GM13976 (cell line): ENCODE results near the gene SFMBT2.

Experiments used
- DNase-seq: peaks from one replicate; pipeline ENCODE4 v3.0.0; 2012; ENCODE audit warnings: low spot score
- in situ Hi-C: fragments of 300-500 bp; cut with MboI; formaldehyde crosslinking; loops from one replicate; pipeline ENCODE4 v1.12.0; 2022; ENCODE audit warnings: low sequenced_read_pairs, mixed read lengths, inconsistent platforms; ENCODE audit not compliant: unreplicated experiment
- TF ChIP-seq, protein P1 (sequence below): IDR thresholded peaks from 2 replicates; pipeline ENCODE4 v1.5.1; 2012; ENCODE audit warnings: borderline replicate concordance, mild to moderate bottlenecking; ENCODE audit not compliant: insufficient read depth; ENCODE audit errors: extremely low read depth, missing control alignments, control extremely low read depth

The SFMBT2 gene

DNA sequence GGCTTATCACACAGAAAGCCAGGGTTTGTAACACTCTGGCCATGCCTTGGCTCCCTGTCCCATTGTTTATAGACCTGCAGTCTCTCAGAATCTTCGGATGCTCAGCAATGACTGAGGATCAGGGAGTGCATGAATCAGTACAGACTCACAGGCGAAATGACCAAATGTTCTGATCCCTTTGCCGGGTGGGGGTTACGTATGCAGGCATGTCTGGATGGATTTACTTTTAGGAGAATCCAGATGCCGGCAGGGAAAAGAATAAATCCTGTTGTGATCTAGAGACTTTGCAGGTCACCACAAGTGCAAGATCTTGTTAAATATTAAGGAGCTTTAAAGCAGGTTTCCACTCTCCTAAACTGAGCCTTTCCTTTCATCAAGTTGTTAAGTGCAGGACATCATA is 149.5 kb downstream of the SFMBT2 start:
- TF ChIP-seq, protein P1, sequence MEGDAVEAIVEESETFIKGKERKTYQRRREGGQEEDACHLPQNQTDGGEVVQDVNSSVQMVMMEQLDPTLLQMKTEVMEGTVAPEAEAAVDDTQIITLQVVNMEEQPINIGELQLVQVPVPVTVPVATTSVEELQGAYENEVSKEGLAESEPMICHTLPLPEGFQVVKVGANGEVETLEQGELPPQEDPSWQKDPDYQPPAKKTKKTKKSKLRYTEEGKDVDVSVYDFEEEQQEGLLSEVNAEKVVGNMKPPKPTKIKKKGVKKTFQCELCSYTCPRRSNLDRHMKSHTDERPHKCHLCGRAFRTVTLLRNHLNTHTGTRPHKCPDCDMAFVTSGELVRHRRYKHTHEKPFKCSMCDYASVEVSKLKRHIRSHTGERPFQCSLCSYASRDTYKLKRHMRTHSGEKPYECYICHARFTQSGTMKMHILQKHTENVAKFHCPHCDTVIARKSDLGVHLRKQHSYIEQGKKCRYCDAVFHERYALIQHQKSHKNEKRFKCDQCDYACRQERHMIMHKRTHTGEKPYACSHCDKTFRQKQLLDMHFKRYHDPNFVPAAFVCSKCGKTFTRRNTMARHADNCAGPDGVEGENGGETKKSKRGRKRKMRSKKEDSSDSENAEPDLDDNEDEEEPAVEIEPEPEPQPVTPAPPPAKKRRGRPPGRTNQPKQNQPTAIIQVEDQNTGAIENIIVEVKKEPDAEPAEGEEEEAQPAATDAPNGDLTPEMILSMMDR = no peak
- DNase-seq = no peak
- in situ Hi-C loops = loop anchor here (10.0 kb wide), 1 partner anchor 143 kb away; no protein-coding TSS in a partner anchor

DNA sequence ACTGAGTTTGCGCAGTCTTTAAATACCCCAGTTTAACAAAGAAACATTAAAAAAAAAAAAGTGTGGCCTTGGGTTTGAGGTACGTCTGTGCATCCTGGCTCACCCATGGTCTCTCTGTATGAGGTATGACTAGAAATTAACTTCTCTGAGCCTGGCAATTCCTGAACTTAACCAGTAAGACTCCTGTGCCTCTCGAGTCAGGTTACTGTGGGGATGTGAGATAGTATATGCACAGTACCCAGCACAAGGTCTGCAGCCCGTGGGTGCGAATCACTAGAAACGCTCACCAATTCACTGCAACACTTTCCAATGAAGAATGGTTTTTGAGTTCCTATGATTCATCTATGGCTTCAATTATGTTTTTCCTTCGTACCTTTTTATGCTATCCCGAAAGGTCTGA is 149.9 kb downstream of the SFMBT2 start:
- TF ChIP-seq, protein P1 = no peak
- DNase-seq = no peak
- in situ Hi-C loops = loop anchor here (10.0 kb wide), 1 partner anchor 144 kb away; no protein-coding TSS in a partner anchor

DNA sequence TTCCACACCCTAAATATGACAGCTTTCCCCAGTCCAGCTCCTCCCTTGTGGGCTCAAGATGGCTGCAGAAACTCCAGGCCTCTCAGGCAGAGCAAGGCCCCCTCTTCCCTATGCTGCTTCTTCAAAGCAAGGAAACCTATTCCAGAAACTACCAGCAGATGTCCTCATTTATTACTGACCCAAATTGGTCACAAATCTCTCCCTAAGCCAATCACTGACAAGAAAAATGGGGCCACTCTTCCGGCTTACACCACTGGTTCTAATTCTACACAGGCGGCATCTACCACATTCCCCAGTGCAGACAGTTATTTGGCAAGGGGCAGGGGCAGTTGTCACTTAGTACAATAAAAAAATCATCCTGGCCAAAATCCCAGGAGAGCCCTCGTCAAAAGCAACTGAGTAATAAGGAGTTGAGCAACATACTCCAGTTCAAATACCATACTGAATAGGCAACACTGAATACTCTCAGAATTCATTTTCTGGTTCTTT is 150.4 kb downstream of the SFMBT2 start:
- in situ Hi-C loops = loop anchor here (10.0 kb wide), 1 partner anchor 144 kb away; no protein-coding TSS in a partner anchor
- TF ChIP-seq, protein P1 = peak; percentile 48
- peak; percentile 65 for DNase-seq

DNA sequence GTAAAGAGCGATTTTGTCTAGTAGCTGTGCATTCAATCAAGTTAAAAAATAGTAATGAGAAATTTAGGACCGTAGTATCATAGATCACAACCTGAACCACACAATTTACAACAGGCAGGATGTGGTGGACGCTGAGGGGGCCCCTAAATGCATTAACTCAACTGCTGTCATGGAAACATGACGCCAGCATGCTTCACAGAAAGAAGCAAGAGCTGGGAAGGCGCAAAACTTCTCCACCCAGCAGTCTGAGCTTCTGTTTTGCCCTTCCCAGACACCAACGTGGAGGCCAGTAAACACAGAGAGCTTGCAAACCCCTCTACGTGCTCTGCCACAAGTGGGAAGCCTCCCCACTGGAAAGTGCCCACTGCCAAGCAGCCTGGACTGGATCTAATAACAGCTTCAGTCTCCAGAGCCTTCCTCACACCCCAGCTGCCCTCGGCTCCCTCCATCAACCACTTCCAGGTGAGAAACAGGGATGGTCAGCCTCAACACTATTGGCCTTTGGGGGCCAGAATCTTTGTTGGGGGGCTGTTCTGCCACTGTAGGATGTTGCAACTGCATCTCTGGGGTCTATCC is 151.8 kb downstream of the SFMBT2 start:
- TF ChIP-seq, protein P1 = no peak
- in situ Hi-C loops = no loop called here
- peak; percentile 68 for DNase-seq

DNA sequence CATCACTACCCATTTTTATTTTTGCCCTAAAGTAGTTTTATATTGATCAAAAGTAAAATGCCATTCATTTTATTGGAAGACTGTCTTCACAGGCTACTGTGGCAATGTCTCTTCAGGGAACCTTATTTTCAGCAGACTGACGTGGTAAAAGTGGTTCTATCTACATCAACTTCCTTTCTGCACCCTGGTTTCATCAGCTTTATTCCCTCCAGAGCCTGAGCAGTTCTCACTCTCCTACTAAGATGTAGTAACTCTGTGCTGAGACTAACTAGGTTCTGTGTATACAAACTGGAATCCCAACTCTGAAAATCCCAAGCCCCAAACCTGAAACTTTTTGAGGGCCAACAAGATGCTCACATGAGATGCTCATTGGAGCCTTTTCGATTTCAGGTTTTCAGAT is 155.3 kb downstream of the SFMBT2 start:
- DNase-seq = no peak
- TF ChIP-seq, protein P1 = no peak
- in situ Hi-C loops = no loop called here

DNA sequence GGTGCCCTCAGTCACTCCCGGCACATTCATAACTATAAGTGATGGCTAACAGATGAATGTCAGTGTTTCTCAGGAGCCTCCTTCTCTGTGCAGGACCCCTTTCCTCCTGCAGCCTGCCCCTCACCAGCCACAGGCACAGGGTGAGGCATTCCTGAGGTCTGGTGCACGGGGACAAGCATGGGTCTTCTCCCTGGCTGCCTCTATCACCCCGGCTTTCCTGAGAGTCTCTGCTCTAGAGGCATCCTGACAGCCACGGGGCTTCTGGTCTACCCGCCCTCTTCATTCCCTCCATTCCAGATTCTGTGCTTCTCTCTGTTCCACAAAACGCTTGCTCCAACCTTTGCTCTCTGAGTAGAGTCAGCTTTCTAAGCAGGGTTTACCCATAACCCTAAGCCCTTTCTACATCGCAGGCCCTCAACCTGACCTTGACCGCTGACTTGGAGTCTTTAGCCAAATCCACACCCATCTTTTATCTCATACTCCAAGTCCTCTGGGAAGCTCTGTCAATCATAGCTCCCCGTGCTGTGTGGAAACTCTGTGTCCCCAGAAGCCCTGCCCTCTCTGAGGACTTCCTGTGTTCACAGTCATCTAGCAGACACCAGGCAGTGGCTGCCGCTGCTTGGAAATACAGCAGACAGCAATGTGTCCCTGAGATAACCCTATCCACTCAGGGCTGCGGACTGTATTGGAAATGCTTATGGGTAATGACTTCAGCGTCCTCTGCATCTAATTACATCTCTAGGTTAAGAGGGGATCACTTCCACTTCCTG is 159.0 kb downstream of the SFMBT2 start:
- in situ Hi-C loops = no loop called here
- TF ChIP-seq, protein P1 = no peak
- no peak for DNase-seq
